Measurements from ENCODE around the gene NT5DC1.
A peak's percentile ranks its signal among the peaks of the same experiment; 100 is the strongest.

The NT5DC1 gene

DNA sequence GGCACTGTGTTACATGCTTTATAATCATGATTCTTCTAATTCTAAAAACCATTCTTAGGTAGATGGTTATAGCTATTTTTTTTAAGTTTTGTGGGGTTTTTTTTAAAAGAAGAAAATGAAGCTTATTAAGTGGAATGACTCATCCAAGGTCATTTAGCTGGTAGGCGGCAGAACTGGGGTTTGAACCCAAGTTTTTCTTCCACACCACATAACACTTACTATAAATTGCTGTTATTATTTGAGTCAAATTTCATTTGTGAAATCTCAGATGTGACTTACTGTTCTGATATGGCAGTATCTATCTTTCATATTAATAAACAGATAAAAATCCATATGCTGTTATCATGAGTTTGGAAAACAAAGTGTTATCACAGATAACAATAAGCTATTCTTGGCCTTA lies 35.7 kb downstream of the NT5DC1 start:
- DNase-seq (ENCODE audit: low read depth in 2 of 2, low spot score in 1 of 2): no peak

DNA sequence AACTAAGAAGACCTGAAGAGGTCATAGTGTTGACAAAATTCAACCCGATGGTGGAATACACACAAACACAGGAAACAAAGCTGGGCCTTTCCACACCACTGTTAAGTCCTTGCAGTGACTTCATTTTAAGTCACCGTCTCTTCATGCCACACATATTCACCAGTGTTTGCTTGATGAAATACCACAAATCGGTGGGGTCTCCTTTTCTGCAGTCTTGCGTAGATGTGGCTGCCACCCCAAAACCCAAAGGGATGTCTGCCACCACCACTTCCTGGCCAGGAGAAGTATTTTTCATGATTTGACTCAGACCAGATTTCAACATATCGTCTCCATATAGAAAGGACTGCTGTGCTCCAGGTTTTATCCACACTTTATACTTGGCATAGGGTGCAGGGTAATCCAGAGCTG lies 36.3 kb downstream of the NT5DC1 start:
- DNase-seq (ENCODE audit: low read depth in 2 of 2, low spot score in 1 of 2): peak in 1 of 2 donors; percentile 4

DNA sequence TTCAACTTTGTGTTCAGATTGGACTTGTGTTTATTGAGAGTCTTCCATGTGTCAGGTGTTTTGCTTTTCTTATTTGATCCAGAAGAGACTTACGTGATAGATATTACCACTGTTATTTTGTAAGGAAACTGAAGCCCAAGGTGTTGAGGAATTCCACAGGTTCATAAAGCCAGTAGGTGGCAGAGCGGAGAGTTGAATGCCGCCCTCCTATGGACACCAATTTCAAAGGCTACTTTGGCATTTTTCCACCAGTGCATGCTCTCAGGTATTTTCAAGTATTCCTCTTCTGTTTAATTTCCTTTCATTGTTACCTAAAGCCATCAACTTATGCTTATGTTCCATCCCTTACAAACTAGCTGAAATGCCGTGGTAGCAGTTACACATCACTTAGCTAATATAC lies 39.3 kb downstream of the NT5DC1 start:
- DNase-seq (ENCODE audit: low read depth in 2 of 2, low spot score in 1 of 2): no peak

DNA sequence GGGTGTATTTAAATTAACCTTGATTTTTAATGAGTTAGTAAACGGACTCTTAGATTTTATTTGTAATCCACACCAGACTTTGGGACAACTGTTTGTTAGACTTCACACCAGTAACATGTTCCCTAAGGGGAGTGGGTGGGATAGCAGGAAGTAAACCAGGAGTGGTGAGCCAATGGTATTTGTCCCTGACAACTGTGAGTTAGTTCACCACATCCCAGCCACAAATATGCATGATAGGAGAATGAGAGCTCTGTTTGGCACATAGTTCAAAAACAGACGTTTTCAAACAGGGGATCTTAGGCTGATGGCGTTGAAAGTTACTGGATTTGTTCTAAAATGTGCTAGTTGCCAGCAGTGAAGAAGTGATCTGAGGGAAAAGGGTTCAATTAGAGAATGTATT lies 44.0 kb downstream of the NT5DC1 start:
- DNase-seq (ENCODE audit: low read depth in 2 of 2, low spot score in 1 of 2): no peak

DNA sequence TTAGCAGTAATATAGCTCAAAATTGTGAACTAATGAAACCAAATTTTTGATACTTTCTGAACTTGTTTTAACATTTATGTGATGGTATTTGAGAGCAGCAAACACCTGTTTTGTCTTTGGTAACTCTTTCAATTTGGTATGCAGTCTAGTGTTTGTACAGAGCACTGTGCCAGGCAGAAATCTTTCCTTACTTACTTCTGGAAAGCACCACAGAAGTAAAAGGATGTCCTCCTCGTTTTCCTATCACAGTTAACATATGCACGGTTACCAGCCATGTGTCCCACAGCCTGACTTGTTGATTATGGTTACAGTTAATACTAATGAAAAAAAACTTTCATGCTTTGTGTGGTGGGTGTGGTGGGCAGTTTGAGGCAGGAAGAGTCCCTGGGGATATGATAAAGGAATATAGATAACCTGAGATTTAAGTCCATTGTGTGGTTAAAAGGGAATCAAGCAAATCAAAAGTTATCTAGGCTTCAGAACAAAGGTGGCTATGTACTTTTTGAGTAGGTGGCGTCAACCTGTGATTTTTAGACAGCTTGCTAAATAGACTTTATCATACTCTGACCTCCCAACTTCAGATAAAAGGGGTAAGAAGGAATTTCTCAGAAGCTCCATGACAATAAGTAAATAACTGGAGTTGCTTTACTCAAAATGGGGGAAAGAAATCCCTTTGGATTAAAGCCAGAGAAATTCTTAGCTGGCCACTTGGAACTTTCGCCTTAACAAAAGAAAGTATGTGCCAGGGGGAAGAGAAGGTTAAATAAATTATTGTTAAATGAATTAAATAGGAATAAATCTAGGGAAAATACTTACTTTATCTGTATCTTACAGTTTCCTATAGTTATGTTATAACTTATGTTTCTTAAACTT lies 45.4 kb downstream of the NT5DC1 start:
- no peak for DNase-seq (ENCODE audit: low read depth in 2 of 2, low spot score in 1 of 2)

DNA sequence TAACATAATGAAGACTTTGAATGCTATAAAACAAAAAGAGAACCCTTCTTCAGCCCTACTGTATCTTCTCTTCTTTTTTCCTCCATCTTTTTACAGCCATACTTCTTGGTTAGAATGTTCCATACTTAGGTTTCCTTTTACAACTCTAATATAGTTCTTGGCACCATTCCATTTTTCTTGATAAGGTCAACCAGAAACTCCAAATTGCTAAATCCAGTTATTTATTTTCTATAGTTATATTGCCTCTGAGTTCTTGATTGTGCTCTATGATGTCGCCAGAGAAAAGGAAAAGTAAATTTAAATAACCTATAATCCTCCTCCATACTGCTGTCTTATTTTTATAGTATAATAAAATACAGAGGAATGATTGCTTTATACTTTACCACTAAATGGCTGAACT lies 52.0 kb downstream of the NT5DC1 start:
- DNase-seq (ENCODE audit: low read depth in 2 of 2, low spot score in 1 of 2): no peak

DNA sequence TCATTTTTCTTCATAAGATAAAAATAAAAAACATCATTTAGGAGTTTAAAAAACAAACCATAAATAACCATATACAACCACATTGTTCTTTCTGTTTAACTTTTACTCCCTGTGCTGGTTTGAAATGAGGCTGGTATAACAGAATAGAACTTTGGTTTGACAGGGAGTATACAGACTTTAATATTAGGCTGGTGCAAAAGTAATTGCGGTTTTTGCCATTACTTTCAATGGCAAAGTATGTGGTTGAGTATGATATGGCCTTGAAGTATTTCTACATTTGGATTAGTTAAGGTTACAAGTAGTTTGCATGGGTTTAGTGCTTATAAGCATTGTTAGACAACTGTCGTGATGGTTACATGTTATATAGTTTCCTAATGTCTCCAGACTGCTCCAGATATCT lies 54.2 kb downstream of the NT5DC1 start:
- no peak for DNase-seq (ENCODE audit: low read depth in 2 of 2, low spot score in 1 of 2)

DNA sequence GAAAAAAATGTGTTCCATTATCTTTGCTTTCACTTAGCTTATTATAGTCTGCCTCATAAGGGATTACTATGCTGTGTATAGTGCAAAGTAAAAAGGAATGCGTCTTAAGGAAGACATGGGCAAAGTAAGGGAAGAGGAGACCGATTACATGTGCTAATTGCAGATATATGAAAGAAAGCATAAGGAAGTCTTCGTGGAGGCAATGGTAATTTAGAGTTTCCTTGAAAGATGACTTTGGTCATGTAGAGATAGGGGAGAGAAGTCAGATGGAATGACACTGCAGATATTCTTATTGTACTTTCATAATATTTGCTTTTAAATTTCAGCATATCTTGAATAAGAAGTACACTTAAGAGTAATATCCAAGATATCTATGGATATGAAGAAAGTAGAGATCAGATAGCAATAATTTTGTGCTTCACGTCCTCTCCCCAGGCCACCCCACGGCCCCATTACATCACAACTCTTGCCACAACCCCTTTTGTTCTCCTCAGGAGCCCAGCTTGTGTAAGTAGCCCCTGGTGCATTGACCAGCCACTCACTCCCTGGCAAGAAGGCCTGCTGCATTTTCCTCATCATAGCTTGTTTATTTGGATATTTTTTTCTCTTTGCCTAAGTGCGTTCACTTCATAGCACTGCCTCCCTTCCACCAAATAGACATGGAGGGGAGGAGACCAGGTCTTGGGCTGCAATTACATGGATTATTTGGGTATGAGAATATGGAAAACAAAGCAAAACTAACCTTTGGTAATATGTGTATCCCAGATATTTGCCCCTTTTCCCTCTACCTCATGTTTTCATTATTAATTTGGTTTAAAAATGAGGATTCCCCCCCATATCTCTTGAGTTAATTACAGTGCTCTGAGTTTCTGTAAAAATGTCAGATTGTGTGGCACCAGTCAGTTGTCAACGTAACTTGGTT lies 56.0 kb downstream of the NT5DC1 start:
- DNase-seq (ENCODE audit: low read depth in 2 of 2, low spot score in 1 of 2): no peak

DNA sequence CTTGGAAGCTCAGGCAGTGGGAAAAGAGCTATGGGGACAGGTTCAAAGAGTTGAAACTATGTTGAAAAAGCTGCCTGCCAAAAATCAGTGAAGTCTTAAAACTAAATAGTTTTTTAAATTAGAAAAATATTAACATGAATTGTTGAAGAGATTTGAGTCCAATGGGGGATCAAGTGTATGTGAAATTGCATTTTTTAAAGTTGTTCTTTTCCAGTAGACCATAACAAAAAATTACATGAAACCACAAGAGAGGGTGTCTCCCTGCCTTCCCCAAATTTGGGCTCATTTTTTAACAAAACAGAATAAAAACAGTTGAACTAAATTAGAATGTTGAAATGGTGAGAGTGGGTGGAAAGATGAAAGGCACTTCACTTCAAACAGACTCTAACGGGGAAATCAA lies 56.7 kb downstream of the NT5DC1 start:
- no peak for DNase-seq (ENCODE audit: low read depth in 2 of 2, low spot score in 1 of 2)

DNA sequence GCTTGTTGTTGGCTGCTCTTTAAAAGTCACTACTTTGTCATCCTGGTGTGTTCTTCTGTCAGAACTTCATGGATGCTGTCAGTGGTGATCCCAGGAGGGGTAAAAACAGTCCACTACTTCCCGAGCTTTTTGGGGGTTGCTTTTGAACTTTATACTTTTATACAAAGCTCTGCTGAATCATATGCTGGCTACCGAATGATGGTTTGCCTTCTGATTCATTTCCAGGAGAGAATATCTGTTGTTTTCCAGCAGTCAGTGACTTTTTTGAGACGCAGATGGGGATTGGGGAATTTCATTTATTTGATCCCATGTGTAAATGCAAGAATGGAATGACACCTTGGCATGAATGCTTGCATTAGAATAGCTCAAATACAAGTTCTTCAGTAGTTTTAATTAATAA lies 58.0 kb downstream of the NT5DC1 start:
- DNase-seq (ENCODE audit: low read depth in 2 of 2, low spot score in 1 of 2): no peak

DNA sequence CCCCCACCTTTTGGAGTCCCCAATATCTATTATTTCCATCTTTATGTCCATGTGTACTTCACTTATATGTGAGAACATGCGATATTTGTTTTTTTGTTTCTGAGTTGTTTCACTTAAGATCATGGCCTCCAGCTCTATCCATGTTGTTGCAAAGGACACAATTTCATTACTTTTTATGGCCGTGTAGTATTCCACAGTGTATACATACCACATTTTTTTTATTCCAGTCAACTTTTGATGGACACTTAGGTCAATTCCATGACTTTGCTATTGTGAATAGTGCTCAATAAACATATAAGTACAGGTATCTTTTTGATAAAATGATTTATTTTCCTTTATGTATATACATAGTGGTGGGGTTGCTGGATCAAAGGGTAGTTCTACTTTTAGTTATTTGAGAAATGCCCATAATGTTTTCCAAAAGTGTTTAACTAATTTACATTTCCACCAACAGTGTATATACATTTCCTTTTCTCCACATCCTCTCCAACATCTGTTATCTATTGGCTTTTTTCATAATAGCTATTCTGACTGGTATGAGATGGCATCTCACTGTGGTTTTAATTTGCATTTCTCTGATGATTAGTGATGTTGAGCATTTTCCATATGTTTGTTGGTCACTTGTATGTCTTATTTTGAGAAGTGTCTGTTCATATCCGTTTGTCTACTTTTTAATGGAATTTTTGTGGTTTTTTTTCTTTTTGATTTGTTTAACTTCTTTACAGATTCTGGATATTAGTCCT lies 59.3 kb downstream of the NT5DC1 start:
- DNase-seq (ENCODE audit: low read depth in 2 of 2, low spot score in 1 of 2): no peak

DNA sequence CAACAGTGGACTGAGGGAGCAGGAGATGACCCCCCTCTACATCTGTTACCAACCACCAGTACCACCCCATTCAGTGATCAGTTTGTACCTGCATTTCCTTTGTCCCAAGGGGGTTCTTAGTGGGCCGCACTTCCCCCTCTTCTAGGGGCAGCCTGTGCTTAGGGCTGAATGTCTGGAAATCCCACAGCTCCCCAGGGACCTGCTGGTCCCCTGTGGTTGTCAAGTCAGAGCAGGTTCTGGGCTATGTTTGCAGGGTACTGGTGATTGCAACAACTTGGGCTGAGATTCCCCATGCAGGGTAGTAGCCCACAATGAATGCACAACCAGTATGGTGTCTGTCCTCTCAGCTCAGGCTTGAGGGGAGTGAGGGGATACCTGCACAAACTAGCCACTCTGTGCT lies 64.9 kb downstream of the NT5DC1 start:
- DNase-seq (ENCODE audit: low read depth in 2 of 2, low spot score in 1 of 2): no peak

DNA sequence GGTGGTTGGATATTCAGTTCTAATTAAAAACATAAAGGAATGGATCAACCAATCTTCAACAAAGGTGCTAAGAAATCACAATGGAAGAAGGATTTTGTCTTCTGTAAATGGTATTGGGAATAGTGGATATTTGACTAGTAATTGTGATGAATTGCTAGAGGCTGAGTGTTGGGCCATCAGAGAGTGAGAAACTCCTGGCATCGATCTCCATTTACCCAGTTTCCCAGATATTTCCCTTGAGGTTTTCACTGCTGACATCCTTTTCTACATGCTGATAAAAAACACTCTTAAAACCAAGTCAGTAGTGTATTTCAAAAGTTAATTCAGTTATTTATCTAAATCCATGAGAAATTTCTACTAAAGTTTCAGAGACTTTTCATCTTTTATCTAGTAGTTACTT lies 65.7 kb downstream of the NT5DC1 start:
- no peak for DNase-seq (ENCODE audit: low read depth in 2 of 2, low spot score in 1 of 2)

DNA sequence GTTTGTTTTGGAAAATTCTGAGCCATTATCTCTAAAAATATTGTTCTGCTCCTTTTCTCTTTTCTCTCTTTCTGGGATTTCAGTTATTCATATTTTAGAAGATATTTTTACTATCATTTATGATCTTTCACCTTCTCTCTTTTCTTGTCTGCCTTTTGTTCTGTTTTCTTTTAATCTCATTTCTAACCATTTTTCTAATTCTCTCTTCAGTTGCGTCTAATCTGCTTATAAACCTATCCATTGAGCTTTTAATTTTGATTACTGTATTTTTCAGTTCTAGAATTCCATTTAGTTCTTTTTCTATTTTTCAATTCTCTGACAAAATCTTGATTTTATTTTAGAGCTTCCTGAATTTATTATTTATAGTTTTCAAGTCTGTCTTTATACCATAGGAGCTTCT lies 67.5 kb downstream of the NT5DC1 start:
- no peak for DNase-seq (ENCODE audit: low read depth in 2 of 2, low spot score in 1 of 2)

DNA sequence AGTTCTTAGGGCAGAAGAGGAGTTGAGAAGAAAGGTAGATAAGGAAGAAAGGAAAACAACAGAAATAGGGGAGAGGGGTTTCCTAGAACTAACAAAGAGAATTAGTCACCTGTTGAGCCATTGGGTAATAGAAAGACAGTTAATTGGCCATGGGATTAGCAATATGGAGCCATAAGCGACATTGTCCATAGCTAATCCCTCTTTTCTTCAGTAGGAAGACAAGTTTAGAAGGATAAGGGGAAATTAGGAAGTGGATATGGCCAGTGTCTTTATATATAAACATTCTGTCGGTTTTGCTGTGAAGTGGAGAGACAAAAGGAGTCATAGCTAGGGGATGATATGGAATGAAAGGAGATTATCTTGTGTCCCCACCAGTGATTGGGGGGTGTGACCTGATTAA lies 69.2 kb downstream of the NT5DC1 start:
- no peak for DNase-seq (ENCODE audit: low read depth in 2 of 2, low spot score in 1 of 2)

DNA sequence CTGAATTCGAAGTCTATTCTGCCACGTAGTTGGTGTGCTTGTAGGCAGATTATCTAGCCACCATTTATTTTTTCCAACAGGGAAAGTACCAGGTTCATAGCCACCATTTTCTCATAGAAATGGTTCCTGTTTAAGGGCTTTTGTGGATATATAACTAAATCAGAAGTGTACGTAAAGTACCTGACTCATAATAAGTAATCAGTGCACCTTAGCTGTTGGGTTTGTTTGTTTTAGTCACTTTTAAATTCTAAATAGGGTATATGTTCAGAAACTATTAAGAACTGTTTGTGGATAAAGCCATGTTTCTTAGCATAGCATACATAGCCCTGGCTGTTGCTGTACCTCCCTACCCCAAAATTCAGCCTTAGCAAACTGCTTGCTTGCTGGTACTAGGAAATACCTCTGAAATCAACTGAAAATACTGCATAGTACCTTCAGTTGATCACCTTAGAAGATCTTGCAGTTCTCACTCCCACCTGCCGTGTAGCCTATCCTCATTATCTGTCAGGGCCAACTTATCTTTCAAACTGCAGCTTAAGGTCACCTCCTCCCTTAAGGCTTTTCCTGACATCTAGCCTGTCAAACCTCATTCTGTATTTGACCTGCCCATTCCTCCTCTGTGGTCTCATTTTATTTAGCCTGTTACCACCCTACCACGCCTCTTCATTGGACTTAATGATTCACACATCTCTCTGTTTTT lies 69.9 kb downstream of the NT5DC1 start:
- no peak for DNase-seq (ENCODE audit: low read depth in 2 of 2, low spot score in 1 of 2)

DNA sequence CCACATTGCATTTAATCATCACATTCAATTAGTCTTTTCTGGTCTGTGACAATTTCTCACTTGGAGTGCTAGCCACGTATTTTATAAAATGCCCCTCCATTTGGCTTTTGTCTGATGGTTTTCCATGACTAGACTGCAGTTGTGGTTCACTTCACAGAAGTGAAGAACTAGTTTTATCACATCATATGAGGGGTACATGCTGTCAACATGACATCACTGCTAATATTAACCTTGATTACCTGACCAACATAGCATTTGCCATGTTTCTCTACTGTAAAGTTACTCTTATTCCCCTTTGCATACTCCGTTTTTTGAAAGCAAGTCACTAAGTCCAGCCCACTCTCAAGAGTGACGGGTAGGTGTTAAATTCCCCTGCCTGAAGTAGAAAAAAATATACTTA lies 73.3 kb downstream of the NT5DC1 start:
- DNase-seq (ENCODE audit: low read depth in 2 of 2, low spot score in 1 of 2): no peak

DNA sequence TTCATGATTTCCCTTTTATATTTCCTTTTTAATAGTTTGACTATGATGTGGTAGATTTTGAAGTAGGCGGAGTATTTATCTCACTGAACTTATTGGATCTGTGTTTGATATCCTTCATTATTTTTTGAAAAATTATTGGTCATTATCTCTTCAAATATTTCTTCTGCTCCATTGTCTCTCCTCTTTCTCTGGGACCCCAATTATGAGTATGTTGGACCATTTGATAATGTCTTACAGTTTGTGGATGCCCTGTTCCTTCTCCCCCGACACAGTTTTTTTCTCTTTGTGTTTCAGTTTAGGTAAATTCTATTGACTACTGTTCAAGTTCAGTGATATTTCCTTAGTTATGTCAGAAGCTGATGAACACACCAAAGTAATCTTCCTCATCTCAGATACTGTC lies 74.7 kb downstream of the NT5DC1 start:
- no peak for DNase-seq (ENCODE audit: low read depth in 2 of 2, low spot score in 1 of 2)

DNA sequence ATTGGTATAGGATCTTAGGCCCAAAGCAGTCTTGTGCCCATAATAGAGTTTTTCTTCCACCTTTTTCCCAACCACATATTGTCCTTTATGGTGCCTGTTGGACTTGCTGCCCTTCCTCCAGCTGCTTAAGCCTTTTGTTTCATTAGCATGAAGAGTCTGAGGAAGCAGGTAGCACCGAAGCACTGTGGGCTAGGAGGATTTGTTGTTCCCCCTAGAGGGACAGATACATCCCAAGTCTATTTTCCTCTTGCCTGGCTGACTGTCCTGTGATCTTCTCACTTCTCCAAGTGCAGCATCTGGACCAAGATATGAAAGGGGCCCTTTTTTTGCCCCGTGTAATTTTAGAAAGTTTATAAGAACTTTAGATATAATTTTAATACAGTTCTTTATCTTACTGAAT lies 75.9 kb downstream of the NT5DC1 start:
- no peak for DNase-seq (ENCODE audit: low read depth in 2 of 2, low spot score in 1 of 2)

DNA sequence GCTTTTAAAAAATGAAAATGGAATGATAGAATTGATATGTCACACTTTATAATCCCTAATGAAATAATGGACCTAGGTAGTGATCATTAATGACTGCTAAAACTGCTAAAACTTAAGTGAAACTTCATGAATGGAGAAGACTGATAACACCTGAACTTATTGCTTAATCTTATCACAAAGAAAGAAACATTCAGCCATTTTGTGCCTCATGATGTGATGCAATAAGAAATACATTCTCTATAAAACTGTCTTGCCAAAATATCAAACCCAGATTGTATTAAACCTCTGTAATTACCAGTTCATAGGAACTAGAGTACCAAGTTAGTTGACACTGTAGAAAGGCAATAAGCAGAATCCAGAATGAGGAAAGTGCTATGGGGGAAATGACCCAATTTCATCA lies 79.7 kb downstream of the NT5DC1 start:
- DNase-seq (ENCODE audit: low read depth in 2 of 2, low spot score in 1 of 2): no peak

DNA sequence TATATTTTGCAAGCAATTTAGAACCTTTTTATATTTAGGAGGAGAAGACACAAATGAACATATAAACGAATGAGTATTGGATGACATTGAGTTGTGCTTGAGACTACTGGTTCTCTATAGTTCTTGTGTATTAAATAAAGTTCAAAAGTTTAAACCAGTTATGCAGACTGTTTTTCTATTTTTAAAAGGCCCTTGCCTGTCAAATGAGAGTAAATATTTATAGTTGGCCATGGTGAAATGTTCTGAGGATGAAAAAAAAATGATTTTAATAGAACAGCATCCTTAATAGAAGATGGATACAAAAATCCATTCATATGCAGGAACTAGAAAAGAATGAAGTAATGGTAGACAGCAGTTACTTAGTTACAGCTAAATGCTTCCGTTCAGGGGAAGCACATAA lies 88.8 kb downstream of the NT5DC1 start:
- DNase-seq (ENCODE audit: low read depth in 2 of 2, low spot score in 1 of 2): no peak

All from stimulated activated CD8-positive, alpha-beta memory T cell treated with anti-CD3 and anti-CD28 coated beads, Interleukin-4, amount 100 ng/mL, for 1 hour (primary cell).